ENCODE results near the gene TRERF1.

TRERF1 gene

GRCh38 chr6:42212442-42212841, 239.3 kb downstream of the TRERF1 start:
- Histone ChIP-seq H3K4me3 (ENCODE audit: low read depth, low read length) (no peak overlapping the region), H3K36me3 (ENCODE audit: control insufficient read depth in 2 of 2, insufficient read depth in 1 of 2, low read length in 2 of 2) (peaks cover 56 to 67% of the 10 kb centered on the region in 2 experiments), H3K4me1 (ENCODE audit: control insufficient read depth, insufficient read depth, low read length) (peaks cover 12% of the 10 kb centered on the region), H3K9me3 (ENCODE audit: control insufficient read depth, insufficient read depth, low read depth, low read length) (no peaks in the 10 kb centered on the region), H3K27ac (ENCODE audit: extremely low read depth, low read depth, low read length) (no peak overlapping the region)
- ChIA-PET CTCF (interaction anchor here (0.5 to 5.3 kb wide), 8 partner anchors 10 to 336 kb away, joined by 3 to 58 read pairs (median 16); no protein-coding TSS in a partner anchor), POLR2A (interaction anchor here (0.5 kb wide), 1 partner anchor 140 kb away, joined by 3 read pairs; no protein-coding TSS in a partner anchor)
- TF ChIP-seq ZNF335 (tag by site-specific recombination; conservative IDR thresholded peaks at IDR 0.05) (no peak), KLF7 (tag by site-specific recombination; IDR thresholded peaks at IDR 0.05; ENCODE audit: borderline replicate concordance) (no peak), HOXD13 (CRISPR knock-in tag; IDR thresholded peaks at IDR 0.05; ENCODE audit: borderline replicate concordance) (no peak), OVOL3 (tag by site-specific recombination; IDR thresholded peaks at IDR 0.05) (no peak), ZNF223 (tag by site-specific recombination; IDR thresholded peaks at IDR 0.05) (no peak), KLF10 (tag by site-specific recombination; IDR thresholded peaks at IDR 0.05) (no peak)

GRCh38 chr6:42211726-42212125, 240.0 kb downstream of the TRERF1 start:
- no peak overlapping the region for H3K27ac ChIP-seq (ENCODE audit: extremely low read depth, low read depth, low read length)
- CTCF ChIA-PET: interaction anchor here (1.1 to 5.1 kb wide), 3 partner anchors 43 to 320 kb away, joined by 3 to 46 read pairs (median 4); no protein-coding TSS in a partner anchor
- no peaks in the 10 kb centered on the region for H3K9me3 ChIP-seq (ENCODE audit: control insufficient read depth, insufficient read depth, low read depth, low read length)
- peaks cover 56 to 72% of the 10 kb centered on the region in 2 experiments for H3K36me3 ChIP-seq (ENCODE audit: control insufficient read depth in 2 of 2, insufficient read depth in 1 of 2, low read length in 2 of 2)
- TF ChIP-seq PRDM2 (tag by site-specific recombination; IDR thresholded peaks at IDR 0.05; ENCODE audit: borderline replicate concordance) (no peak), ZSCAN4 (tag by site-specific recombination; IDR thresholded peaks at IDR 0.05) (no peak), ZNF488 (tag by site-specific recombination; IDR thresholded peaks at IDR 0.05) (no peak), ZNF18 (tag by site-specific recombination; IDR thresholded peaks at IDR 0.05) (no peak), BCL6B (tag by site-specific recombination; IDR thresholded peaks at IDR 0.05) (no peak), ZNF223 (tag by site-specific recombination; IDR thresholded peaks at IDR 0.05) (no peak)
- POLR2A ChIA-PET: interaction anchor here (0.6 to 0.9 kb wide), 3 partner anchors 17 to 176 kb away, joined by 3 to 4 read pairs (median 4); partner anchors contain the start of gene GUCA1B
- no peak overlapping the region for H3K4me3 ChIP-seq (ENCODE audit: low read depth, low read length)
- peaks cover 12% of the 10 kb centered on the region for H3K4me1 ChIP-seq (ENCODE audit: control insufficient read depth, insufficient read depth, low read length)
